Hepatocyte (in vitro differentiated cells): ENCODE measurements around the gene AKAP13. TPM values are rescaled to one million over a fixed set of nuclear protein-coding genes. Genes with fewer than 3 reads are reported as not detected.

Experiments
- microRNA counts: library from miRNA; unstranded; fragments of <30 nt; microRNA quantifications from one replicate; lab custom pipeline; 2017
- microRNA-seq: library from miRNA; unstranded; fragments of <30 nt; microRNA quantifications from one replicate; pipeline ENCODE4, GENCODE V29; 2017
- polyA plus RNA-seq: library from polyadenylated mRNA; unstranded; fragments of >200 nt; fragmentation: Nextera tagmentation; extraction: Ambion mirVana; gene quantifications from 2 replicates; pipeline ENCODE4 v1.2.1, GENCODE V29; 2016
- small RNA-seq: library from RNA; depleted of rRNA; stranded (forward); fragments of <200 nt; gene quantifications from one replicate; pipeline ENCODE3, GENCODE V24; 2014
- total RNA-seq: library from RNA; depleted of rRNA; stranded (reverse); fragments of >200 nt; gene quantifications from 2 replicates; pipeline ENCODE4 v1.2.3, GENCODE V29; 2014

The AKAP13 gene
- total and polyA plus RNA-seq, 2 experiments from 2014 or later: 55.6 to 80.9 TPM

MicroRNAs encoded within 50 kb of the gene (microRNA counts, 767-probe panel; counts per million panel counts)
- microRNA hsa-miR-1276 (lab: Ali Mortazavi, UCI): not detected

Small RNAs within 50 kb of the gene (microRNA-seq; reads per million reads assigned to microRNA genes)
- not detected for gene MIR1276
- 189 reads per million, percentile 65 among the genes with 10 or more reads in this experiment for gene MIR7706

Small RNAs within 50 kb of the gene (small RNA-seq; reads per million reads assigned to genes)
- not detected for gene AC021739.1
- gene MIR1276: 1.5 reads per million, percentile 82 among the genes with 10 or more reads in this experiment
- gene RNU6-1280P: not detected
- gene RNU7-79P: not detected
